ENCODE measurements around the gene SLC7A7. TPM values are rescaled to one million over a fixed set of nuclear protein-coding genes. Genes with fewer than 3 reads are reported as not detected.

Gene SLC7A7
- total RNA-seq, 4 donors from 2014 or later: 11.7 to 136 (median 44.0) TPM

GRCh38 chr14:22808388-22809209 is 6.6 kb downstream of the SLC7A7 start:
- no peak for TF ChIP-seq CTCF (IDR thresholded peaks at IDR 0.05; ENCODE audit: low read depth)

- TF ChIP-seq CTCF (IDR thresholded peaks at IDR 0.05; ENCODE audit: low read depth): no peak
Measured at GRCh38 chr14:22807432-22808087, 7.7 kb downstream of the SLC7A7 start.

- no peak for TF ChIP-seq CTCF (IDR thresholded peaks at IDR 0.05; ENCODE audit: low read depth)
Measured at GRCh38 chr14:22803687-22803974, 11.6 kb downstream of the SLC7A7 start.

GRCh38 chr14:22802860-22803686 is 12.2 kb downstream of the SLC7A7 start:
- TF ChIP-seq CTCF (IDR thresholded peaks at IDR 0.05; ENCODE audit: low read depth): no peak

- TF ChIP-seq CTCF (IDR thresholded peaks at IDR 0.05; ENCODE audit: low read depth): no peak
Measured at GRCh38 chr14:22801716-22802115, 13.5 kb downstream of the SLC7A7 start.

GRCh38 chr14:22800346-22800745 is 14.9 kb downstream of the SLC7A7 start:
- TF ChIP-seq CTCF (IDR thresholded peaks at IDR 0.05; ENCODE audit: low read depth): no peak

GRCh38 chr14:22798528-22798927 is 16.7 kb downstream of the SLC7A7 start:
- no peak for TF ChIP-seq CTCF (IDR thresholded peaks at IDR 0.05; ENCODE audit: low read depth)

All from subcutaneous adipose tissue (tissue), 4 donors.